Measurements from ENCODE around the gene NKD2.
"Not testable (repeated sequence)": the region's sequence is repeated elsewhere in the genome, so short reads cannot be mapped to it uniquely, and the experiment has no call there.

NKD2 gene

DNA sequence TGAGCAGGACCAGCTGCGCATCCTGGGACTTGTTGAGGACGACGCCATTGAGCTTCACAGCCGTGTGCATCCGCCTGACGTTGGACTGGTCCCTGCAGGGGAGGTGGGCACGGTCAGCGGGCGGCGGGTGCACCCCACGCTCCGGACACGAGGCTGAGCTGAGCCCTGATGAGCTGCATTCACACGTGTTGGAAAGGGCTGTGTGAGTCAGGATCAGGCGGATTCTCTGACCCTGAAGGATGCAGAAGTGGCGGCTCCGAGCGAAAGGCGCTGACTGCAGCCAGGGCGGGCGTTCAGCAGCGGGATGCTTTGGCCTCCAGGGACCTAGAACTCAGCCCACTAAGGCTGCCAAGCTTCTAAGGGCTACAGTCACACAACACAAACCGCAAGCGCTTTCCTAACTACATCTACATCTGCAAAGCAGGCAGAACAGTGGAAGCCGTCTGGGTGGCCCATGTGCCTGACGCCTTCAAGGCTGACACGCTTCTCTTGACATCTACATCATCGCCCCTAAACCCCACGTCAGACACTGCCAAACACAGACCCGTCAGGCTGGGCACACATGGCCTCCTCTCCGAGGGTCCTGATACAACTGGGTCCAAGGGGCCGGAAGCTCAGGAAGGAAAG lies 44.9 kb downstream of the NKD2 start:
- DNase-seq (no peak), ATAC-seq (no peak)
- H3K36me3 Mint-ChIP-seq (ENCODE audit: low read depth), result no peaks in the 10 kb centered on the region
- no peak overlapping the region for H3K27ac Mint-ChIP-seq
- H3K27me3 Mint-ChIP-seq, result no peaks in the 10 kb centered on the region
- no peaks in the 10 kb centered on the region for H3K4me1 Mint-ChIP-seq
- no peak overlapping the region for H3K4me3 Mint-ChIP-seq
- H3K9me3 Mint-ChIP-seq, result no peaks in the 10 kb centered on the region

DNA sequence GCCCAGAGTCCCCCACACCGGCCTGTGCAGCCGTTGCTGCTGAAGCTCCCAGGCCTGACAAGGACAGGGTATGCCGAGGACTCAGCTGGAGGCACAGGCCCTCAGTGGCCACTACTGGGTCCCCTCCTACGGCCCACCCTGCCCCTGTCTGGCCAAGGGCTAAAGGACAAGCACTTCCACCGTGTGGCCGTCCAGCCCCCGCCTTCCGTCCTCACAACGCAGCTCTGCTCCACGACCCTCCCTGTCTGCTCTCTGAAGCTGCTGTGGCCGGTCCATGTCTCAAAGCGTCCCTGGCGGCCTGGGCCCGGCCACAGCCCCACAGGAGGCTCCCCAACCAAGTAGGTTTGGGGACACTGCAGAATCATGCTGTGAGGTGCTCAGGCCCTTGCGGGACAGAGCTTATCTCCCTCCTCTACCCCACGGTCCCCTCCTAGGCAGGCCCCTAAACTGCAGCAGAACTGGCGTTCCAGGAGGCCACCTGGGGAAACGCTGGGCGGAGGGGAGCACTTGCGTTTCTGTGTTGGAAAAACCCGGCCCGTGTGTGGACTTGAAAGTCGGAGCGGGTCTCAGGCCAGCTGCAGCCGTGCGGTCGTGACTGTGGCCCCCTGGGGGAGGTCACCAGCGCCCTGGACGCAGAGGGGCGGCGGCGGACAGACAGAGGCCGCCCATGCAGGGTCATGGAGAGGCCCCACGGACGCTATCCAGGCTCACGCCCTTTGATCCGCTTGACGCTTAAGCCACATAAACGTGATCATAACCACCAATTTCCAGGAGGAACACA lies 45.6 kb downstream of the NKD2 start:
- Mint-ChIP-seq H3K4me1 (no peaks in the 10 kb centered on the region), H3K4me3 (no peak overlapping the region), H3K27me3 (no peaks in the 10 kb centered on the region), H3K36me3 (ENCODE audit: low read depth) (no peaks in the 10 kb centered on the region), H3K27ac (no peak overlapping the region), H3K9me3 (no peaks in the 10 kb centered on the region)
- DNase-seq (no peak), ATAC-seq (no peak)

DNA sequence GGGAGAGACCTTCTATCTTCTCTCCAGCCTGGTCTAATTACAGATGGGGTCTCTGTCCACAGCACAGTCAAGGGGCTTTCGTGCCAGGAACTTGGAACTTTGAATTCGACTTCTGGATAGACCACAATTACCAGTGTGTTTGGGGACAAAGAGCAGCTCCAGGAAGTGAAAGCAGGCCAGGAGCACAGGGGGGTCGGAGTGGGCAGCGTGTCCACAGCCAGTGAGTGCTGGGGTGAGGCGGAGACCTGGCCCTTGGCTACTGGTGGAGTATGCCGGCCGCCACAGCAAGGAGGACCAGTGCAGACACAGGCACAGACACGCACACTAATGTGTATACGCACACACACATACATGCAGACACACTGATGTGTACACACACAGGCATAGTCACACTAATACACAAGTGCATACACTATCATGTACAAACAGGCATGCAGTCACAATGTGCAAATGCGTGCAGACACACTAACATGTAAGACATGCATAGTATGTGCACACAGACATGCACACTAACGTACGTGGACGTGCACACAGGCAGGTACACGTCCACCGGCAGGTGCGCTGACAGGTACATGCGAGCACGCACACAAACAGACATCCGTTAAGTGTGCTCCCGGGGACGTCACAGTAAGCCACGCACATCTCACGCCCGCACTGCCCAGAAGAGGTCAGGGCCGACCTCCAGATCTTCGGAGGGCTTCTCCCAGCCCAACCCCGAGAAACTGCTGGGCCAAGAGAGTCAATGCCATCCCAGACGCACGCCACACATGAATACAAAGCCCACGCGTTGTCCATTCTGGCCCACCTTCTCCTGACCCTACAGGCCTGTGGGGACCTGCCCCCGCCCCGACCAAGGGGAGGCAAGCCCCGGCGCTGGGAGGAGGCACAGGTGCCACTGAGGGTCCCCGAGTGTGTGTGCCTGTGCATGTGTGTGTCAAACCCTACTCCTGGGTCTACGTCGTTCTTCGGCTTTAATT lies 46.5 kb downstream of the NKD2 start:
- no peak overlapping the region for H3K27ac Mint-ChIP-seq
- DNase-seq (no peak), ATAC-seq (no peak)
- H3K4me1 Mint-ChIP-seq, result no peaks in the 10 kb centered on the region
- no peaks in the 10 kb centered on the region for H3K36me3 Mint-ChIP-seq (ENCODE audit: low read depth)
- no peaks in the 10 kb centered on the region for H3K27me3 Mint-ChIP-seq
- no peaks in the 10 kb centered on the region for H3K9me3 Mint-ChIP-seq
- no peak overlapping the region for H3K4me3 Mint-ChIP-seq

DNA sequence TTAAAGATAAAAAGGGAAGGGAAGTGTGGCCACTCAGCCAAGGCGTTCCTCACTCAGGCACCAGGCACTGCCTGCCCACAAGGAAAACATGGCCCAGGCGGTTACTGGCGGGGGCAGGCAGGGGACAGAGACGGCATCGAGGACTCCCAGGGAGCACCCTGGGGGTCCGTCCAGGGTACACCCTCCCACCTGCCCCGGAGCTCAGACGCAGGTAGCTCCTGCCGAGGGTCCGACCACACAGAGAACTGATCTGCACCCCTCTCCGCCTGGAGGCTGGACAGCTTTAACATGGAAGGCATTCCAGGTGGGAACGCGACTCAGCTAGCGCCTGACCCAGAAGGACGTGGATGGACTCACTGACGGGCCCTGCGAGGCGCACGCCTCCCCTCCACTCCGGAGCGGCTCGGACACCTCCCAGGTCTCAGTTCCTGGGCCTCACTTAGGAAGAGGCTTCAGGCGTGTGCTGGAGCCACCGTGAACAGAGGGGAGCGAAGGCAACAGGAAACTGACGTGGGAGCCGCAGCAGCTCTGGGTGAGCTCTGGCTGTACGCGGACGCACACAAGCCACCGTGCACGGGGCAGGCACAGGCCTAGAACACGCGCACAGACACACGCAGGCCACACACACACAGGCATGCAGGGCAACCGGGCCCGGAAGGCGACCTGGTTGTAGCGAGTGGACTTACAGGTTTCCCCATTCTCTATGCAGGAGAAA lies 47.5 kb downstream of the NKD2 start:
- Mint-ChIP-seq H3K4me3 (no peak overlapping the region), H3K27ac (no peak overlapping the region), H3K9me3 (no peaks in the 10 kb centered on the region), H3K27me3 (no peaks in the 10 kb centered on the region), H3K36me3 (ENCODE audit: low read depth) (no peaks in the 10 kb centered on the region), H3K4me1 (no peaks in the 10 kb centered on the region)
- no peak for ATAC-seq
- no peak for DNase-seq

DNA sequence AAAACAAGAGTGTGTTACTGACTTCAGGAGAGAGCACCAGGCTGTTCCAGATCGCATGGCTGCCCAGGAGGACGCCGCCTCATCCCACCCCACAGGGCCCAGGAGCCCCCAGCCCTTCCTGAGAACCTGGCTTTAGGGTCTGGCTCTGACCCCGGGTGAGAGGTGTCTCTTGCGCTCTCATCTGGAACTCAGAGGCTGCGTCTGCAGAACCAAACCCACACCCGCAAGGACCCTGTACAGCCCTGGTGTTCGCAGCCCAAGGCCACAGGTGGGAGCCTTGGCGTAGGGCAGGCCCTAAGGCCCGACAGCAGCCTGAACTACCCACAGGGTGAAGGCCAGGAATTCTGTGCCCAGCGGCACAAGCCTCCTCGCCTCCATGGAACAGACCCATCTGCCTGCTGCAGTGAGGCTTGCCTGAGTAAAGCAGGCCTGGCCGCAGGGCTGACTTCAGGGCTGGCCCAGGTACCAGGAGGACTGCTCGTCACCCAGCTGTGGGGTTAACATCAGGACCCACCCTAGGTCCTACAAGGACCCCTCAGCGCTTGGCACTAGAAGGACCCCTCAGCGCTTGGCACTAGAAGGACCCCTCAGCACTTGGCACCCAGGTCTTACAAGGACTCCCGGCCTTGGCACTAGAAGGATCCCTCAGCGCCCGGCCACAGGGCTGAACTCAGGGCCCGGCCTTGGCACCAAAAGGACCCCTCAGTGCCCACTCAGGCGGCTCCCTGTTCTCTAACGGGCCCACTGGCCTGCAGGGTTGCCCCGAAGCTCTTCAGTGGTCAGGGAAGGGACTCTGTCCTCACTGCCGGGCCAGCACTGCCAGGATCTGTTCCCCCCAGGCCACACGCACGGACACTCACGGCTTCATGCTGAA lies 48.2 kb downstream of the NKD2 start:
- ATAC-seq (no peak), DNase-seq (no peak)
- H3K27me3 Mint-ChIP-seq, result no peaks in the 10 kb centered on the region
- H3K4me3 Mint-ChIP-seq, result no peak overlapping the region
- no peak overlapping the region for H3K27ac Mint-ChIP-seq
- no peaks in the 10 kb centered on the region for H3K4me1 Mint-ChIP-seq
- H3K9me3 Mint-ChIP-seq, result no peaks in the 10 kb centered on the region
- no peaks in the 10 kb centered on the region for H3K36me3 Mint-ChIP-seq (ENCODE audit: low read depth)

DNA sequence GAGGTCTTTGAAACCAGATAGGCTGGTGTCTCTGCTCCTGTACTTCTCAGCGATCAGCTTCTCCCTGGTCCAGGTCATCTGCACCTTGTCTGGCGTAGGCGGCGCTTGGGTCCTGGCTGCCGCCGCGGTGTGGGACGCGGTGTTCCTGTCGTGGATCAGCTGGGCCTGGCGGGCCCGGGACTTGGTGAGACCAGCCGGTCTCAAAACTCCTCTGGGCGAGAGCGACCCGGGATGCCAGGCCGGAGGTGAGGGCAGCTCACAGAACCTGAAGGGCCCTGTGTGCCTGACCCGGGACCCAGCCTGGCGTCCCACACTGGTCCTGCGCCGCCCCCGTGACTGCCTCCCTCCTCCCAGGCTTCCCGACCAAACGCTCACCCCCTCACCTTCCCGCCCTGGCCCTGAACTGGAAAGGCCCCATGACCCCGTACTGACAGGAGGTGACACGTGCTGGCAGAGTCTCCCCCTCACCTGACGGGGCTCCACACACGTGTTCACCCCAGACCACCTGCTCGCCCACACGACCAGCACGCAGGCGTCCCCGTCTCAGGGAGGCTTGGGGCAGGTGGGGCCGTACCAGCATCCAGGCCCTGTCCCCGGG lies 49.0 kb downstream of the NKD2 start:
- Mint-ChIP-seq H3K27me3 (no peaks in the 10 kb centered on the region), H3K9me3 (no peaks in the 10 kb centered on the region), H3K4me3 (no peak overlapping the region), H3K4me1 (no peaks in the 10 kb centered on the region), H3K27ac (no peak overlapping the region), H3K36me3 (ENCODE audit: low read depth) (no peaks in the 10 kb centered on the region)
- no peak for ATAC-seq
- DNase-seq, result no peak

DNA sequence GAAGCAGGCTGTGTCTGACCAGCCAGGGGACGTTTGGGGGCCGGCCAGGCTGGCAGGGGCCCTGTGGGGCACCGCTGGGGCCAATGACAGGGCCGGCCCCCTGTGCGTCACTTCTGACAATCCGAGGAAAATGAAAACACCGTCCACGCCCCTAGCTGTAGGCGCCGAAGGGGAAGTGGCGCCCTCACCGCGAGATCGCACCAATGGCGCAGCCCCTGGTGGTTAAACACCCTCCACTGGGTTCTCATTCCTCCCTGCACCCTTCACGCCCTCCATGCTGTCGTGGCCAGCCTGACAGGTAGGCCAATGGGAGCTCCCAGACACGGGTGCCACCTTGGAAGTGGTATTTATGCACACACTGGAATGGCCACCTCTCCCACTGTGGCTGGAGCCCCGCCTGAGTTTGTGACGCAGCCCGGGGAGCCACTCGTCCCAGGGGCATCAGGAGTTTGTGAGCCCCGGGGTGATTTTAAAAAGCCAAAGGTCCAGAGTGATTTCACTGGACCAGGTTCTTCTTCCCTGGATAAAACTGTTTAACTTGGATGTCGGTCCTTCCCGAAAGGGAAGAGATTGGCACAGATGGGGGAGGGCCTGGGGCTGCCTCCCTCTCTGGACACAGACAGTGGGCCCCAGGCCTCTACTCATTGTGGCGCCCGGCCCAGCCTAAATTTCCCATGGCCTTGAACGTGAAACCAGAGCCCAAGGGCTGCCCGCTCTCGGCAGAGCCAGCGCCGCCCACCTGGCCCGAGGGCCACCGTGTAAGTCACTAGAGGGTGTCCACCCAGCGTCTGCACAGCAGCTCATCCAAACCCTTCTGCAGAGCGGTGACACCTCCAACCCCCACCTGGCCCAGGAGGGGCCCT lies 49.7 kb downstream of the NKD2 start:
- H3K27me3 Mint-ChIP-seq, result no peaks in the 10 kb centered on the region
- H3K27ac Mint-ChIP-seq, result no peak overlapping the region
- no peaks in the 10 kb centered on the region for H3K9me3 Mint-ChIP-seq
- no peak for DNase-seq
- no peaks in the 10 kb centered on the region for H3K36me3 Mint-ChIP-seq (ENCODE audit: low read depth)
- H3K4me1 Mint-ChIP-seq, result no peaks in the 10 kb centered on the region
- no peak overlapping the region for H3K4me3 Mint-ChIP-seq
- no peak for ATAC-seq

DNA sequence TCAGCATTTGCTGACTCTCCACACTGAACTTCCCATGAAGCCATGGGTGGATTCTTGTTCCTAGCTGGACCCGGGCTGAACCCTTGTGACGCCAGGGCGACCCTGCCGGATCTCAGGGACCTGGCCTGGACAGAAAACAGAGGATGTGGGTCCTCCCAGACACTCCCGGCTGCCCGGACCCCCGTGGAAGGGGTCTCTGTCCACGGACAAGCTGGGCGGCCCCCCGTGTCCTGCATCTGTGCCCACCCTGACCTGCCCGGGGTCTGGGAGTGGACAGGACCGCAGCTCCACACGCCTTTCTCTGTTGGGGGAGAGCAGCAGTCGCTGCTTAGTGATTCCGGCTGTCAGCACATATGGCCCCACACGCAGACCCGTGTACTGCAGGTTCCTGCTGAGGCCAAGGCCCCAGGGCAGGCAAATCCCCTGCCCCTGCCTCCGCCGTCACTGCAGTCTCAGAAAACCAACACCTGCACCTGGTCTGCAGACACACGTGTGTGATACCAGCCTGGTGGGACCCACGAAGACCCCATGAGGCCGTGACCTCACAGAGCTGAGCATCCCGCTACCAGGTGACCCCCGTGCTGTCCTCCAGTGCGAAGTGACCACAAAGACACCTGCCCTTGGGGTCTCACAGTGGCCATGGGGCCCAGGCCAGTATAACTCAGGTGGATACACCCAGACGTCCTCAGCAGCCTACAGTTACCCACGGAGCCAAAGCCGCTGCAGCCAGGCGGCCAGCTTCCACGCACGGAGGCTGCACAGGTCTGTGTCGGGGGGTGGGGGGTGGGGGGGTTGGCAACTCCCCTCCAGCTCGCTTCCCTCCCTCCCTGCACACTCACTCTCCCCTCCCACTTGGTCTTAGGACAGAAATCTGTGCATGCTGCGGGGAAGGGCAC lies 50.6 kb downstream of the NKD2 start:
- no peaks in the 10 kb centered on the region for H3K27me3 Mint-ChIP-seq
- DNase-seq (no peak), ATAC-seq (no peak)
- no peaks in the 10 kb centered on the region for H3K4me1 Mint-ChIP-seq
- no peaks in the 10 kb centered on the region for H3K9me3 Mint-ChIP-seq
- no peak overlapping the region for H3K27ac Mint-ChIP-seq
- H3K4me3 Mint-ChIP-seq, result no peak overlapping the region
- no peaks in the 10 kb centered on the region for H3K36me3 Mint-ChIP-seq (ENCODE audit: low read depth)

DNA sequence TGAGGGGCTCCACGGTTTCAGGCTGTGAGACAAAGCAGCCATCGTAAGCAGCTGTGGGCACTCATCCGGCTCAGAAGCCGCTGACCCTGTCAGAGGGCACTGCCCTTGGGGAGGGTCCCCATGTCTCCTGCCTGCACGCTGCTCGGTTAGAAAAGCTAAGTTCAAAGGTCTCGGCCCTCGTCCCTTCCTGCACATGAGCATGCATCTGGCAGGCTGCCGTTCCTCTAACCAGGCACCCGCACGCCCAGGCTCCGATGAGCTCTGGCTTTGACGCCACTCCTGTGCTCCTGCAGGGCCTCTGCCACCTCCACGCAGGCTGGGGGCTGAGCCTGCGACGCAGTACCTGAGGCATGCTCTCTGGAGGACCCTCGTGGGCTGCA lies 51.3 kb downstream of the NKD2 start:
- no peak overlapping the region for H3K4me3 Mint-ChIP-seq
- no peaks in the 10 kb centered on the region for H3K27me3 Mint-ChIP-seq
- no peaks in the 10 kb centered on the region for H3K9me3 Mint-ChIP-seq
- H3K27ac Mint-ChIP-seq, result no peak overlapping the region
- DNase-seq (no peak), ATAC-seq (no peak)
- no peaks in the 10 kb centered on the region for H3K4me1 Mint-ChIP-seq
- H3K36me3 Mint-ChIP-seq (ENCODE audit: low read depth), result no peaks in the 10 kb centered on the region

DNA sequence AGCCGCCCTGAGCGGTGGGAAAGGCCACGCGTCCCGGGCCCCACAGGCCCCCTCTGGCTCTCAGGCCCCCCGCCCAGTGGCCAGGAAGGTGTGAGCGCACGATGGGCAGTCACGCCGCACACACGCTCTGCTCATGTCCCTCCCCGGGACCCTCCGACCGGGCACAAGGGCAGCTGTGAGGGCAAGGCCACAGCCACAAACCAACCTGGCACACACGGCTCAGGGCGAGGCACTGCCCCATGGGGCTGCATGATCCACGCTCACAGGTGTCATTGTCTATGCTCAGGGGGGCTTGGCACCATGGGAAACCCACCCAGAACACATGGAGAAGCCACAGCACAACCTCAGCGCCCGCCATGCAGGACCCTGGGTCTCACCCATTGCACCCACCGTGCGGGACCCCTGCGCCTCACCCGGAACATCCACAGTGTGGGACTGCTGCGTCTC lies 52.0 kb downstream of the NKD2 start:
- Mint-ChIP-seq H3K4me1 (no peaks in the 10 kb centered on the region), H3K27me3 (no peaks in the 10 kb centered on the region), H3K27ac (no peak overlapping the region), H3K4me3 (no peak overlapping the region), H3K9me3 (no peaks in the 10 kb centered on the region), H3K36me3 (ENCODE audit: low read depth) (no peaks in the 10 kb centered on the region)
- ATAC-seq, result no peak
- no peak for DNase-seq

DNA sequence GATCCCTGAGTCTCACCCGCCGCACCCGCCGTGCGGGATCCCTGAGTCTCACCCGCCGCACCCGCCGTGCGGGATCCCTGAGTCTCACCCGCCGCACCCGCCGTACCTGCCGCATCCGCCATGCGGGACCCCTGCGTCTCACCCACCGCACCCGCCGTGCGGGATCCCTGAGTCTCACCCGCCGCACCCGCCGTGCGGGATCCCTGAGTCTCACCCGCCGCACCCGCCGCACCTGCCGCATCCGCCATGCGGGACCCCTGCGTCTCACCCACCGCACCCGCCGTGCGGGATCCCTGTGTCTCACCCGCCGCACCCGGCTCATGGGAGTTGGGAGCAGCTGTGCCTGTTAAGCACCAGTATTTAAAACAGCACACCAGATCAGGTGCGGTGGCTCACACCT lies 52.7 kb downstream of the NKD2 start:
- H3K36me3 Mint-ChIP-seq (ENCODE audit: low read depth); H3K4me3 Mint-ChIP-seq; H3K4me1 Mint-ChIP-seq; H3K9me3 Mint-ChIP-seq; H3K27me3 Mint-ChIP-seq; ATAC-seq; H3K27ac Mint-ChIP-seq; DNase-seq: not testable (repeated sequence)

DNA sequence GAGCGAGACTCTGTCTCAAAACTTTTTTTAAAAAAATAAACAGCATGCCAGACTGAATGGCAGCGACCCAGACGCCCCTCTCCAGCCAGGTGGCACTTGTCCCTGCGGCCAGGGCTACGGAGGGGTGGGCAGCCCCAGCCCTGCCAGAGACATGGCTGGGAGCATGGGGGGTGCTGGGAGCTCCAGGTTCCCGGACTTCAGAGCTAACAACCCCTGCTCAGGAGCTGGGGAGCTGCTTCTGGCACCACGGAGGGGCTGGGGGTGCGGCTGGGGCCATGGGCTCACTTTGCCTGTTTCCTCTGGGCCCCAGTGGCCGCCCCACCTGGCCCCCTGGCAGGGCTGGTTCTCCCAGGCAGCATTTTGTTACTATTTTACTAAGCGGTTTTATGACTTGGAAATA lies 53.3 kb downstream of the NKD2 start:
- Mint-ChIP-seq H3K4me1 (no peaks in the 10 kb centered on the region), H3K4me3 (no peak overlapping the region)

More for the DNA sequence above, 53.3 kb downstream of the NKD2 start:
- no peak for ATAC-seq
- DNase-seq, result no peak
- Mint-ChIP-seq H3K27ac (no peak overlapping the region), H3K36me3 (ENCODE audit: low read depth) (no peaks in the 10 kb centered on the region), H3K27me3 (no peaks in the 10 kb centered on the region), H3K9me3 (no peaks in the 10 kb centered on the region)
